Left ventricle myocardium inferior (tissue), 1 donor: ENCODE data around the gene RELA. TPM values are rescaled to one million over a fixed set of nuclear protein-coding genes. Genes with fewer than 3 reads are reported as not detected.
A peak's percentile ranks its signal among the peaks of the same experiment; 100 is the strongest.

Experiments
- DNase-seq: peaks from one replicate; pipeline ENCODE4 v3.0.0-alpha.2; 2020
- H3K27ac ChIP-seq: fragments of 200-600 bp; replicated peaks from 2 replicates; pipeline ENCODE4 v1.8.0; 2021
- H3K27me3 ChIP-seq: fragments of 200-600 bp; 2 replicates; pipeline ENCODE4 v1.8.0; 2021; ENCODE audit warnings: low read depth
- H3K36me3 ChIP-seq: fragments of 200-600 bp; 2 replicates; pipeline ENCODE4 v1.8.0; 2021
- H3K4me1 ChIP-seq: fragments of 200-600 bp; 2 replicates; pipeline ENCODE4 v1.8.0; 2021
- H3K4me3 ChIP-seq: fragments of 200-600 bp; 2 replicates; pipeline ENCODE4 v1.8.0; 2021; ENCODE audit warnings: mild to moderate bottlenecking, moderate library complexity
- H3K9me3 ChIP-seq: fragments of 200-600 bp; replicated peaks from 2 replicates; pipeline ENCODE4 v1.8.0; 2021
- CTCF ChIP-seq: fragments of 200-600 bp; IDR thresholded peaks from 2 replicates; pipeline ENCODE4 v1.8.0; 2021; ENCODE audit warnings: antibody characterized with exemption, mild to moderate bottlenecking, borderline replicate concordance
- intact Hi-C: fragments of 100-400 bp; cut with micrococcal nuclease; formaldehyde crosslinking; loops from one replicate; pipeline ENCODE4 v1.11.0; 2022
- total RNA-seq: library from RNA; stranded (reverse); fragmentation: NEBNext Ultra II Directional; extraction: Animal tissue kit (Norgen Biotek cat#: 25700); gene quantifications from one replicate; pipeline ENCODE4 v1.2.1, GENCODE V29; 2021
- donor health status: DM: no; HTN: yes; CAD: no; lungs with severe emphysema.

The RELA gene
- total RNA-seq, 1 donor from 2014 or later = 33.8 TPM

GRCh38 chr11:65680192-65680743 is 17.6 kb upstream of the RELA start:
- Histone ChIP-seq H3K4me1 (no peaks in the 10 kb centered on the region), H3K9me3 (no peaks in the 10 kb centered on the region), H3K27me3 (no peaks in the 10 kb centered on the region), H3K36me3 (no peaks in the 10 kb centered on the region), H3K4me3 (no peak overlapping the region), H3K27ac (no peak overlapping the region)
- no peak for TF ChIP-seq CTCF
- DNase-seq = no peak
- intact Hi-C loops = no loop called here

- Histone ChIP-seq H3K36me3 (no peaks in the 10 kb centered on the region), H3K4me1 (no peaks in the 10 kb centered on the region), H3K9me3 (no peaks in the 10 kb centered on the region), H3K4me3 (no peak overlapping the region), H3K27ac (no peak overlapping the region), H3K27me3 (no peaks in the 10 kb centered on the region)
- no peak for DNase-seq
- intact Hi-C loops = no loop called here
- TF ChIP-seq CTCF = no peak
These were observed 10.3 kb upstream of the RELA start for GRCh38 chr11:65672982-65673381.

DNA sequence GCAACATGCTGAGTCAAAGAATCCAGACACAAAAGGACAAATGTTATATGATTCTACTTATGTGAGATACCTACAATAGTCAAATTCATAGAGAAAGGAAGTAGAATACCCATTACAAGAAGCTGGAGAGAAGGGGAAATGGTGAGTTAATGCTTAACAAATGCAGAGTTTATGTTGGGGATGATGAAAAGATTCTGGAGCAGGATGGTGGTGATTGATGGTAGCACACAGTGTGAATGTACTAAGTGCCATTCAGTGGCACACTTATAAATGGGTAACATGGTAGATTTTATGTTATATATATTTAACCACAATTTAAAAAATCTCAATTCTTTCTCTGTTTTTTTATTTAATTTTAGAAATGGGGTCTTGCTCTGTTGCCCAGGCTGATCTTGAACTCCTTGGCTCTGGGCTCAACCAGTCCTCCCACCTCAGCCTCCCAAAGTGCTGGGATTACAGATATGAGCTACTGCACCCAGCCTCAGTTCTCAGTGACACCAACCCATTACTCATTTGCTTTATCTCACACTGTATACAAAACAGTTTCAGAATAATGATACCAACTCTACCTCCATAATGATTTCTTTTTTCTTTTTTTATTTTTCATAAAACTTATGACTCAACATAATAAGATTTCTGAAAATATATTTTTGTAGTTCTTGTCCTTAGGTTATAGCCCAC is 9.6 kb upstream of the RELA start:
- Histone ChIP-seq H3K9me3 (no peaks in the 10 kb centered on the region), H3K36me3 (no peaks in the 10 kb centered on the region), H3K4me3 (no peak overlapping the region), H3K4me1 (no peaks in the 10 kb centered on the region), H3K27ac (no peak overlapping the region), H3K27me3 (no peaks in the 10 kb centered on the region)
- DNase-seq = no peak
- intact Hi-C loops = no loop called here
- no peak for TF ChIP-seq CTCF

DNA sequence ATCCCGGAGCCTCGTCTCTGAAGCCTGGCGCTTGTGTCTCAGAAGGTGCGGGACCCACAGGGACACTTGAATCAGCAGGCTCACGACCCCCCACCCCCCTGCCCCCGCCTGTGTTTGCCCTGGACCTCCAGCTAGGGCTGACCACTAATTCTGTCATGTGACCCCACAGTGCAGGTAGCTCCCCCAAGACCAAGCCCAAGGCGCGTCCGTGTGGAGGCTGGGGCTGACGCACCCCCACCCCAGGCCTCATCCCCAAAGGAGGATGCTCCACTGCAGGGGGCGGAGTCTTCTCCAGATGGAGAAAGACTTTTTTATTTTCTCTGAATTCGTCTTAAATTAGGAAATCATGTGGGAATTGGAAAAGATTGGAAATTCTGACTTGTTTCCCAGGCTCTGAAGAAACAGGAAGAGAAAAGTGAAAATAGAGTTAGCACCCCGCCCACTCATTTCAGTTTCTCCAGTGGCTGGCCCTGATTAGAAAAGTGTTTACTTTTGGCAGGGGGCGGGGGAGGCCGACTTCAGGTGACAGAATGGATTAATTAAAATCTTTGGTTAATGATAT is 1.0 kb upstream of the RELA start:
- H3K9me3 ChIP-seq = no peaks in the 10 kb centered on the region
- peak; percentile 56 for DNase-seq
- no peak for TF ChIP-seq CTCF
- H3K27ac ChIP-seq = peak overlapping the region; percentile 100
- peak overlapping the region; percentile 99 for H3K4me3 ChIP-seq
- H3K36me3 ChIP-seq = peaks cover 29% of the 10 kb centered on the region
- no peaks in the 10 kb centered on the region for H3K27me3 ChIP-seq
- intact Hi-C loops = no loop called here
- H3K4me1 ChIP-seq = peaks cover 55% of the 10 kb centered on the region

- Histone ChIP-seq H3K4me3 (peak overlapping the region; percentile 99), H3K4me1 (peaks cover 55% of the 10 kb centered on the region), H3K9me3 (no peaks in the 10 kb centered on the region), H3K27ac (peak overlapping the region; percentile 100), H3K36me3 (peaks cover 43% of the 10 kb centered on the region), H3K27me3 (no peaks in the 10 kb centered on the region)
- no peak for TF ChIP-seq CTCF
- no peak for DNase-seq
- intact Hi-C loops = no loop called here
These were observed 393 bp downstream of the RELA start for GRCh38 chr11:65662247-65662798.
